AG04450 (cell line): ENCODE measurements around the gene KCNA10. TPM values are rescaled to one million over a fixed set of nuclear protein-coding genes. Genes with fewer than 3 reads are reported as not detected.
A peak's percentile ranks its signal among the peaks of the same experiment; 100 is the strongest.

Source experiments
- CTCF ChIA-PET: fragments of 300-600, 350-600 bp; formaldehyde crosslinking; extraction: SDS; loops from one replicate; lab custom pipeline; 2022; ENCODE audit warnings: antibody characterized with exemption, inconsistent platforms; lab: Charles Lee
- POLR2A ChIA-PET: fragments of 350-600 bp; formaldehyde crosslinking; extraction: SDS; loops from one replicate; lab custom pipeline; 2021; ENCODE audit warnings: antibody characterized with exemption, inconsistent platforms; lab: Yijun Ruan, JAX
- DNase-seq: peaks from one replicate; pipeline ENCODE4 v3.0.0-alpha.2; 2011; ENCODE audit warnings: low read depth, low spot score
- H3K27ac ChIP-seq: one replicate; pipeline ENCODE4 v1.5.1; 2012; ENCODE audit warnings: low read depth, low read length, control low read depth
- H3K27me3 ChIP-seq: one replicate; pipeline ENCODE4 v1.6.0; 2012; ENCODE audit warnings: low read length; ENCODE audit not compliant: control insufficient read depth, insufficient read depth
- H3K4me3 ChIP-seq: 2 replicates; pipeline ENCODE4 v1.5.1; 2011; ENCODE audit warnings: mild to moderate bottlenecking, low read depth, low read length, control low read depth
- H3K9me3 ChIP-seq: 2 replicates; pipeline ENCODE4 v1.5.1; 2012; ENCODE audit warnings: low read length; ENCODE audit not compliant: control insufficient read depth, insufficient read depth
- CTCF ChIP-seq: IDR thresholded peaks from 2 replicates; pipeline ENCODE4 v1.5.1; 2011; ENCODE audit warnings: low read depth, low read length, control low read depth, inconsistent platforms
- polyA plus RNA-seq: library from polyadenylated mRNA; depleted of rRNA; stranded (reverse); fragments of >200 nt; gene quantifications from 2 replicates; pipeline ENCODE4 v1.2.3, GENCODE V29; 2011

Gene KCNA10
- polyA plus RNA-seq, 1 experiment, result not detected

GRCh38 chr1:110501488-110502132 lies 17.4 kb downstream of the KCNA10 start:
- Histone ChIP-seq H3K27ac (no peak overlapping the region), H3K27me3 (peaks cover 34% of the 10 kb centered on the region), H3K4me3 (no peak overlapping the region), H3K9me3 (no peaks in the 10 kb centered on the region)
- POLR2A ChIA-PET, result no interaction called here
- CTCF ChIA-PET, result interaction anchor here (0.7 to 1.8 kb wide), 3 partner anchors 47 to 299 kb away, joined by 3 to 9 read pairs (median 4); no protein-coding TSS in a partner anchor
- TF ChIP-seq CTCF, result no peak
- DNase-seq, result no peak

DNA sequence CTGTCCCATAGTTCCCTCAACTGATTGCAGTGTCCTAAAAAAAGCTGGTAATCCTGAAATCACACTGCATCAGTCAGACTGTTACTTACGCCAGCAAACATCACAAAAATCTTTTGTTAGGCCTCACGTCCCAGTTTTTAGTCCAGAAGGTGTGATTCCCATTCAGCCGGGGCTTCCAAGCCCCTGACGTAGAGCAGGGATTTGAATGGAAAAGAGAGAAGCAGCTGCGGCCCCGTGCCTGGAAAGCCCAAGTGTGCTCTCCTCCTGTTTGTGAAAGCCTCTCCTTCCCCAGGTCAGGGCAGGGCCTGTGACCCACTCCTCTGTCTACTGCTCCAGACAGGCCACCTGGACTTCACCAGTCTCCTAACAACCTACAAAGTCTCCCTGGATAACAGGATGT lies 20.7 kb downstream of the KCNA10 start:
- no peak for TF ChIP-seq CTCF
- POLR2A ChIA-PET, result no interaction called here
- DNase-seq, result no peak
- peaks cover 31% of the 10 kb centered on the region for H3K27me3 ChIP-seq
- CTCF ChIA-PET, result interaction anchor here (0.9 to 10.0 kb wide), 5 partner anchors 14 to 302 kb away, joined by 3 to 281 read pairs (median 133); partner anchors contain the start of gene KCNC4
- H3K4me3 ChIP-seq, result no peak overlapping the region
- no peaks in the 10 kb centered on the region for H3K9me3 ChIP-seq
- H3K27ac ChIP-seq, result no peak overlapping the region

GRCh38 chr1:110495926-110496600 lies 22.9 kb downstream of the KCNA10 start:
- peak; percentile 63 for DNase-seq
- ChIA-PET CTCF (interaction anchor here (0.5 to 10.0 kb wide), 58 partner anchors 10 to 628 kb away, joined by 3 to 281 read pairs (median 6); partner anchors contain the start of genes KCNC4, LAMTOR5 and RBM15), POLR2A (interaction anchor here (0.7 to 1.5 kb wide), 3 partner anchors 10 to 289 kb away, joined by 3 to 9 read pairs (median 3); no protein-coding TSS in a partner anchor)
- Histone ChIP-seq H3K27me3 (peaks cover 22% of the 10 kb centered on the region), H3K27ac (no peak overlapping the region), H3K9me3 (no peaks in the 10 kb centered on the region), H3K4me3 (no peak overlapping the region)
- TF ChIP-seq CTCF, result peak; percentile 99

GRCh38 chr1:110494522-110495406 lies 24.2 kb downstream of the KCNA10 start:
- POLR2A ChIA-PET, result interaction anchor here (1.5 kb wide), 1 partner anchor 31 kb away, joined by 9 read pairs; no protein-coding TSS in a partner anchor
- no peak for TF ChIP-seq CTCF
- Histone ChIP-seq H3K27ac (no peak overlapping the region), H3K27me3 (peaks cover 15% of the 10 kb centered on the region), H3K9me3 (no peaks in the 10 kb centered on the region), H3K4me3 (no peak overlapping the region)
- CTCF ChIA-PET, result interaction anchor here (1.1 to 10.0 kb wide), 20 partner anchors 8 to 465 kb away, joined by 3 to 281 read pairs (median 14); partner anchors contain the start of genes KCNC4, LAMTOR5 and RBM15
- DNase-seq, result no peak
